DND-41 (cell line): ENCODE results near the gene PPP4R3A.

Source experiments
- ATAC-seq: fragments of 200-7000 bp; cut with Tn5 transposase; 3 replicates; pipeline ENCODE4 v1.9.1; 2021; ENCODE audit warnings: low read depth; ENCODE audit not compliant: insufficient read depth
- DNase-seq: peaks from one replicate; pipeline ENCODE4 v3.0.0-alpha.2; 2020
- H2AFZ ChIP-seq: 2 replicates; pipeline ENCODE4 v1.6.0; 2012; ENCODE audit warnings: low read depth, low read length
- H3K27ac ChIP-seq: 2 replicates; pipeline ENCODE4 v1.5.1; 2012; ENCODE audit warnings: low read length, inconsistent platforms
- H3K27me3 ChIP-seq: fragments of 200-600 bp; sonication (generic); 2 replicates; pipeline ENCODE4 v1.6.0; 2012; ENCODE audit warnings: low read length, mild to moderate bottlenecking, inconsistent platforms; ENCODE audit not compliant: insufficient read depth, poor library complexity
- H3K36me3 ChIP-seq: 2 replicates; pipeline ENCODE4 v1.5.1; 2012; ENCODE audit warnings: low read length, inconsistent platforms; ENCODE audit not compliant: insufficient read depth
- H3K4me1 ChIP-seq: 2 replicates; pipeline ENCODE4 v1.5.1; 2012; ENCODE audit warnings: mild to moderate bottlenecking, low read length; ENCODE audit not compliant: insufficient read depth
- H3K4me2 ChIP-seq: 2 replicates; pipeline ENCODE4 v1.6.0; 2012; ENCODE audit warnings: mild to moderate bottlenecking, moderate library complexity, low read length, inconsistent platforms; ENCODE audit not compliant: insufficient read depth
- H3K4me3 ChIP-seq, 2 experiments: fragments of 200-600 bp in 1 of 2; shearing (Covaris generic) in 1 of 2; 2 replicates each; pipeline ENCODE4 v1.5.1; 2012 to 2016; ENCODE audit warnings: inconsistent platforms in 2 of 2, low read length in 2 of 2, mild to moderate bottlenecking in 2 of 2, low read depth in 1 of 2, moderate library complexity in 1 of 2
- H3K79me2 ChIP-seq: 2 replicates; pipeline ENCODE4 v1.6.0; 2012; ENCODE audit warnings: low read length, inconsistent platforms; ENCODE audit not compliant: insufficient read depth
- H3K9ac ChIP-seq: 2 replicates; pipeline ENCODE4 v1.6.0; 2012; ENCODE audit warnings: low read depth, mild to moderate bottlenecking, inconsistent platforms, low read length, moderate library complexity
- H3K9me3 ChIP-seq: 2 replicates; pipeline ENCODE4 v1.5.1; 2012; ENCODE audit warnings: low read length, moderate library complexity, mild to moderate bottlenecking, inconsistent platforms; ENCODE audit not compliant: insufficient read depth, severe bottlenecking
- H4K20me1 ChIP-seq: 2 replicates; pipeline ENCODE4 v1.6.0; 2012; ENCODE audit warnings: low read length; ENCODE audit not compliant: insufficient read depth
- CTCF ChIP-seq: IDR thresholded peaks from 2 replicates; pipeline ENCODE4 v1.5.1; 2012; ENCODE audit warnings: borderline replicate concordance, low read length, moderate library complexity, mild to moderate bottlenecking; ENCODE audit not compliant: poor library complexity, severe bottlenecking; ENCODE audit errors: extremely low read depth
- EZH2 ChIP-seq: IDR thresholded peaks from 3 replicates; pipeline ENCODE4 v1.6.1; 2012; ENCODE audit warnings: borderline replicate concordance, low read depth, mild to moderate bottlenecking, moderate library complexity, low read length, inconsistent platforms; ENCODE audit not compliant: severe bottlenecking

PPP4R3A gene

DNA sequence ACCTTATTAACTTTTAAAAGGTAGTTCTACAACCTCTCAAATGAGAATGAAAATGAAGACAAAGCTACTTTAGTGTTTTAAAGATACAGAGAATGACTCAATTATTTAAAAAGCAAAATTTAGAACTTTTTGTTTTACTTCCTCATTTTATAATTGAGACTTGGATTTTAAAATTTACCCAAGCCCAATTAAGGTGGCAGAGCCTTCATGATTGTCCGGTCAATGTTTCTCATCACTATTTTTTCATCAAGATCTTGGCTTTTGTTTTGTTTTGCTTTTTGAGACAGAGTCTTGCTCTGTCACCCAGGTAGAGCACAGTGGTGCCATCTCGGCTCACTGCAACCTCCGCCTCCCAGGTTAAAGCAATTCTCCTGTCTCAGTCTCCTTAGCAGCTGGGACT, 32.7 kb downstream of the PPP4R3A start:
- no peak for DNase-seq
- H4K20me1 ChIP-seq = peaks cover 37% of the 10 kb centered on the region; the same call in 1 of the 2 replicates

DNA sequence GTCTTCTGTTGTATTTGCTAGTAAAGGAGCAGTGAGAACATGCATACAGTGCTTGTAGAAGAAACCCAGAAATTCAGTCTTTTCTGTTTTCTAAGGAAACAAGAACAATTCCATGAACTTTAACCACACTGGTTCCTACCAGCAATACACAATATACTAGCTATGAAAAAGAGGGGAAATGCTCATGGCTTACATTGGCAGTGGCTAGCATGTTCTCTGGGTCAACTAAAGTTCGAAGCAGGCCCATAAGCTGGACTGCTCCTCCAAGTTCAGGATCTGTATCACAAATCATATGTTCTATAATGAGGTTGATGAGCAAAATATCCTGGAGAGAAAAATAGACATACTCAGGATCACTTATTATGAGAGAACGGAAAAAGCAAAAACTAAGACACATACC, 37.1 kb downstream of the PPP4R3A start:
- Histone ChIP-seq H4K20me1 (peaks cover 10% of the 10 kb centered on the region; the same call in 1 of the 2 replicates), H3K9me3 (no peaks in the 10 kb centered on the region), H3K36me3 (peaks cover 95% of the 10 kb centered on the region), H3K4me3 (no peak overlapping the region), H3K27ac (no peak overlapping the region), H2AFZ (no peak overlapping the region), H3K9ac (no peak overlapping the region), H3K4me1 (no peaks in the 10 kb centered on the region), H3K27me3 (no peaks in the 10 kb centered on the region), H3K4me2 (no peak overlapping the region), H3K79me2 (peaks cover 25% of the 10 kb centered on the region)
- DNase-seq (no peak), ATAC-seq (no peak)
- no peak for TF ChIP-seq EZH2
- no peak for TF ChIP-seq CTCF

More for the DNA sequence above, 32.7 kb downstream of the PPP4R3A start:
- no peak overlapping the region for H3K9ac ChIP-seq
- no peaks in the 10 kb centered on the region for H3K27me3 ChIP-seq
- peaks cover 62% of the 10 kb centered on the region for H3K79me2 ChIP-seq
- TF ChIP-seq EZH2 = no peak
- TF ChIP-seq CTCF = no peak
- no peak for ATAC-seq
- H3K36me3 ChIP-seq = peaks cover 100% of the 10 kb centered on the region
- no peak overlapping the region for H2AFZ ChIP-seq
- H3K27ac ChIP-seq = no peak overlapping the region
- H3K4me1 ChIP-seq = no peaks in the 10 kb centered on the region
- H3K4me2 ChIP-seq = no peak overlapping the region
- no peak overlapping the region for H3K4me3 ChIP-seq
- no peaks in the 10 kb centered on the region for H3K9me3 ChIP-seq

- H3K27me3 ChIP-seq = no peaks in the 10 kb centered on the region
- no peak overlapping the region for H3K4me3 ChIP-seq
- H3K4me1 ChIP-seq = no peaks in the 10 kb centered on the region
- peaks cover 20% of the 10 kb centered on the region; the same call in 1 of the 2 replicates for H3K79me2 ChIP-seq
- no peak for DNase-seq
- H3K9me3 ChIP-seq = no peaks in the 10 kb centered on the region
- no peak overlapping the region for H3K4me2 ChIP-seq
- no peak overlapping the region for H3K27ac ChIP-seq
- no peak for ATAC-seq
- no peak overlapping the region for H3K9ac ChIP-seq
- no peak overlapping the region for H2AFZ ChIP-seq
- TF ChIP-seq CTCF = no peak
- no peak for TF ChIP-seq EZH2
- H4K20me1 ChIP-seq = 0 out of 2 replicates have a peak, but pooled peaks cover 3% of the 10 kb centered on the region
- H3K36me3 ChIP-seq = peaks cover 93% of the 10 kb centered on the region
Observed at GRCh38 chr14:91470216-91470615, 39.9 kb downstream of the PPP4R3A start.

GRCh38 chr14:91466192-91466591, 43.9 kb downstream of the PPP4R3A start:
- Histone ChIP-seq H3K79me2 (peaks cover 14% of the 10 kb centered on the region; the same call in 1 of the 2 replicates), H3K4me1 (no peaks in the 10 kb centered on the region), H4K20me1 (no peaks in the 10 kb centered on the region), H3K4me2 (no peak overlapping the region), H3K9me3 (no peaks in the 10 kb centered on the region), H3K27ac (no peak overlapping the region), H3K4me3 (no peak overlapping the region), H3K36me3 (peaks cover 95% of the 10 kb centered on the region), H3K9ac (no peak overlapping the region), H2AFZ (no peak overlapping the region), H3K27me3 (no peaks in the 10 kb centered on the region)
- no peak for DNase-seq
- no peak for ATAC-seq
- TF ChIP-seq EZH2 = no peak
- no peak for TF ChIP-seq CTCF
